GM18526 (cell line): Measurements from ENCODE around the gene CIAO2B.

Experiments
- POLR2A ChIP-seq: IDR thresholded peaks from 3 replicates; pipeline ENCODE4 v1.6.1; 2011; ENCODE audit not compliant: insufficient read length; ENCODE audit errors: extremely low read depth

CIAO2B gene

GRCh38 chr16:66902648-66903543, 31.3 kb downstream of the CIAO2B start:
- TF ChIP-seq POLR2A: no peak

GRCh38 chr16:66901626-66902025, 32.6 kb downstream of the CIAO2B start:
- TF ChIP-seq POLR2A: no peak

DNA sequence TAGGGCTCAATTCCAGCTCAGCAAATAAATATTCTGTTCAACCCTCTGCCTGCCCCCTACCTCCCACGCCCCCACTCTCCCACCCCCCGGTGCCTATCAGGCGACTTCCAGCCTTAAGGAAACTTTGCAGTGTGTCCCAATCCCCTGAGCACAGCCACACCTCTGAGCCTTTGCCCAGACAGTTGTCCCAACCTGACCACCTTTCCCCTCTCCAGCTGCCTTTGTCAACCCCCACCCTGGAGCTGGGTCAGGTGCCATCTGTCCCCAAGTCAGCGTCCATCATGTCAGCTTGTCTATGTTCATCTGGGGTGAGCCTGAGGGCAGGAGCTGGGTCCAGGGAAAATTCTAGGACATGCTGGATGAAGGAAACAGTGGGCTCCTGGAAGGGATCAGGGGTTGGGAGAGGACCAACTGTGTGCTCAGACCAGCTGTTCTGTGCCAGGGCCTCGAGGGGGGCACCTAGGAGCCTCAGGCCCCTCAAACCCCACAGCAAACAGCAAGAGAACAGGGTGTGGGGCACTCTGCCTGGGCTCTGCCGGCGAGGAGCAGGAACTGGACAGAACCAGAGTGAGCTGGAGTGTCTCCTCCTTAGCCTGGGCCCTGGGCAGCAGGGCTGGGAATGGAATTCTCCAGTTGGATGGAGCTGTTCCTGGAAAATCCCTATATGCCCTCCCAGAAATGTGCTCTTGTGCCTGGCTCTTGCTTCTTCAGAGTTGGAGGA, 33.3 kb downstream of the CIAO2B start:
- TF ChIP-seq POLR2A: no peak

DNA sequence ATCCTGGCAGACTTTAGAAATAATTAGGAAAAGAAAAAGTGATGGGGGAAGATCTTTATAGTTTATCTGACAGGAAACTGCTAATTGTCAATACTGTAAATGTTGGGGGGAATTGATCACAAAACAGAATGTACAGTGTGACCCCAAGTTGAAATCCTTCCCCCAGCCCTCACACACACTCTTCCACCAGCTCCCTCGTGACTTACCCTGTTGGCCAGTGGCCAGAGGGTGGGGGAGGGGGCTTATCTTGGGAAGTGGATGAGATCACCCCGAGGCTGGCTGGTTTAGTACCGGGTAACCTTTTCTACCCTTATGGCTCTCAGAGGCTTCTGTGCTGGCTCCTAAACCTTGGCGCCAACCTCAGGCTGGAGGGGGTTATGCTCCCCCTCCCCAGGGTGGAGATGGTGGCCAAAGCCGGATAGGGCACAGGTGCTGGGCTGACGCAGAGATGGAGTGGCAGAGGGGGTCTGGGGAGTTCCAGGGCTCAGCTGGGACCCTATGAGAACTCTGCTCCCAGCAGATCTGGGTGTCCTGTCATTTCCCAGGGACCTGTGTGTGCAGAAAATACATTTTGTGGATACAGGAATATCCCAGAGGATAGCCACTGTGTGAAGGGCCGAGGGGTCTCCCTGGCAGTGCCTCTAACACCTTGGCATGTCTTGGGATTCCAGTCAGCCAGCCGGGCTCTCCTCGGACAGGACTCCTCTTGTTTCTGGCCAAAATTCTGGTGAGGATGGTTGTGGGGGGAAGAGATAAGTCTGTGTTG, 34.1 kb downstream of the CIAO2B start:
- no peak for TF ChIP-seq POLR2A

DNA sequence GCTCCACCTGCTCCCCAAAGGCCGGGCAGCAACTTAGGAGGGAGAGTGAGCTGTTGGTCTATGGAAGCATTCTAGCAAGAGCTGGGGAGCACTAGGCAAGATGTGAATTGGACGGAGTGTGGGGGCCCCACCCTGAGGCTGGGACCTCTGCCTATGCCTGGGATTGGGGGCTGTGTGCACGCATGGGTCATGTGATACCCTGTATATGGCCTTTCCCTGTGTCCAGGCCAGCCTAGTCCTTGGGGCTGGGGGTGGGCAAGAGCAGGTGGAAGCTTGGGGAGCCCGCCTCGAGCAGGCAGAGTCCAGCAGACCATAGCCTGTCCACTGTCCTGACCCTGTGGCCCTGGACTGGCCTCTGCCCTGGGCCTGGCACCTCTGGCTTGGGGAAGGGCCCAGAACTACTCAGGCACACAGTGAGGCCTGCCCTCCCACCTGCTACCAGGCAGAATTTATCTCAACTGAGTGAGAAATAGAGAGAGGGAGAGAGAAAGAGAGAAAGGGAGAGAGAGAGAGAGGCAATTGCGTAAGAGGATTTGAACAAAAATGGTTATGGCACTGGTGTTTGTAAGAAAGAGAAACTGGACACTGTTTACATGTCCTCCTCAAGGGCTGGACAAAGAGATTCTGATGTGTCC, 34.8 kb downstream of the CIAO2B start:
- TF ChIP-seq POLR2A: no peak

- no peak for TF ChIP-seq POLR2A
Measured at GRCh38 chr16:66898933-66899309, 35.3 kb downstream of the CIAO2B start.

- TF ChIP-seq POLR2A: no peak
Measured at GRCh38 chr16:66898207-66898606, 36.0 kb downstream of the CIAO2B start.

- no peak for TF ChIP-seq POLR2A
Measured at GRCh38 chr16:66895999-66896398, 38.2 kb downstream of the CIAO2B start.

GRCh38 chr16:66895689-66895979, 38.6 kb downstream of the CIAO2B start:
- no peak for TF ChIP-seq POLR2A

GRCh38 chr16:66894948-66895688, 39.1 kb downstream of the CIAO2B start:
- no peak for TF ChIP-seq POLR2A

DNA sequence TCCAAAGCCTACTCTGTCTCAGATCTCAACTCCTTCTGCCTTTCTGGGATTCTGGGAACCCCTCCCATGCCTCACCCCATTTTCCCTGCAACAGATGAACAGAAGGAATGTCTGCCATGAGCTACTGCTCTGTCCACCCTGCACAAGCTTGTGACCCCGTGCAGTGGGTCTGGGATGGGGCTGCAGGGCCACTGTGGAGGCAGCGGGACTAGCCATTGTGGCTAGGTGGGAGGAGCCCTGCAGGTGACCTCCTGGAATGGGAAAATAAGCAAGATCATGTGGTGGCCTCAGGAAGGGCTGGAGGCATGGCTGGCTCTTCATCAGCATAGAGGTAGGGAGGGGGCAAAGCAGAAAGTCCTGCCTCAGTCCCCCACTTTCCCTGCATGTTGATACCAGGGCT, 40.1 kb downstream of the CIAO2B start:
- TF ChIP-seq POLR2A: no peak

GRCh38 chr16:66891797-66892196, 42.4 kb downstream of the CIAO2B start:
- TF ChIP-seq POLR2A: no peak

DNA sequence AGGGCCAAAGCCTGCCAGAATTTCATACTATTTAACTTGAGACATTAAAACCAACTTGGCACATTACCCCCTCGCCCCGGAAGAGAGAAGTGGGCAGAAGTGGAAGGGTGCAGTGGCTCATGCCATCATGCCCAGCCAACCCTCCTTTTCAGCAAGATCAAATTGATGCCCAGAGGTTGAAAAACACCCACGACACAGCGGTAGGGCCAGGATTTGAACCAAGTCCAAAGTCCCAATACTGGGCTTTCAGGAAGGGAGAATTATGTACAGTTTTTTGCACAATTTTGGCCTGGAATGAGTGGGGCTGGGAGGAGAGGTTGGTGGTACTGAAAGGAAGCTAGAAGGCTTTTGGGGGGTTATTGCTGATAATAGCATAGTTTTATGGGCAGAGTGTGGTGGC, 42.8 kb downstream of the CIAO2B start:
- TF ChIP-seq POLR2A: no peak

DNA sequence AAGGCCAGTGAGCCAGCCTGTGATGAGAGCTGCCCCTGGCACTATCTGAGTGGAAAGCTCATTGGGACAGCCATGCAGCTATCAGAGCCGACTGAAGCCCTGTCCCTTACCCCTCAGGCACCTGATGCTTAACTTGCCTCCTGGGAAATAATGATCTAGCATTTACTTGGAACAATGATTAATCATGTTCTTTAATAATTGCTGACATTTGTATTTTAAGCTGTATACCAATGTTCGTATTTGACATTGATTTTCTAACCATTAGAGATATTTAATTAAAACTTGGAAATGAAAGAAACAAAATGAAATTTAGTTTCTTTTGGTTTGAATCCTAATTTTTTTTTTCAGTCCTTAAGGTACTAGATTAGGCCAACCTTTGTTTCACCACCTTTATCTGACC, 43.4 kb downstream of the CIAO2B start:
- no peak for TF ChIP-seq POLR2A

DNA sequence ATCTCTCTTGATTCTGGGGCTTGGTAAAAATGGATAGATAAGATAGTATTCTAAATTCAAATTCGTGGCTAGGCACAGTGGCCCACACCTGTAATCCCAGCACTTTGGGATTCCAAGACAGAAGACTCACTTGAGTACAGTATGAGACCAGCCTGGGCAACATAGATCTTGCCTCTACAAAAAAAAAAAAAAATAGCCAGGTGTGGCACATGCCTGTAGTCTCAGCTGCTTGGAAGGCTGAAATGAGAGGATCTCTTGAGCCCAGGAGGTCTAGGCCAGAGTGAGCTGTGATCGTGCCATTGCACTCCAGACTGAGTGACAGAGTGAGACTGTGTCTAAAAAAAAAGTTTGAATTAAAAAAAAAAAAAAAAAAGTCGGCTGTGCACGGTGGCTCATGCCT, 44.6 kb downstream of the CIAO2B start:
- no peak for TF ChIP-seq POLR2A
